Keratinocyte (primary cell): ENCODE results near the gene BTNL3. TPM values are rescaled to one million over a fixed set of nuclear protein-coding genes. Genes with fewer than 3 reads are reported as not detected.
A peak's percentile ranks its signal among the peaks of the same experiment; 100 is the strongest.

Source experiments
- DNase-seq: peaks from one replicate; pipeline ENCODE4 v3.0.0-alpha.2; 2011; ENCODE audit warnings: low read depth, missing footprints, low spot score
- FAIRE-seq: peaks from 2 replicates; lab custom pipeline; 2011; peaks lifted over from hg19 to GRCh38; lab: Jason Lieb, UNC
- H2AFZ ChIP-seq: 2 replicates; pipeline ENCODE4 v1.6.0; 2012; ENCODE audit warnings: low read length, control low read depth, inconsistent platforms; ENCODE audit not compliant: control insufficient read depth
- H3K27ac ChIP-seq: 2 replicates; pipeline ENCODE4 v1.5.1; 2011; ENCODE audit warnings: low read length; ENCODE audit not compliant: control insufficient read depth, insufficient read depth
- H3K27me3 ChIP-seq: 3 replicates; pipeline ENCODE4 v1.6.0; 2011; ENCODE audit warnings: low read length; ENCODE audit not compliant: control insufficient read depth, insufficient read depth; ENCODE audit errors: extremely low read depth
- H3K36me3 ChIP-seq, 2 experiments: 2 replicates in 1 of 2; 3 replicates in 1 of 2; pipeline ENCODE4 v1.5.1; 2011; ENCODE audit warnings: low read length in 2 of 2, mild to moderate bottlenecking in 1 of 2; ENCODE audit not compliant: control insufficient read depth in 2 of 2, insufficient read depth in 2 of 2; ENCODE audit errors: extremely low read depth in 1 of 2
- H3K4me1 ChIP-seq: 3 replicates; pipeline ENCODE4 v1.5.1; 2011; ENCODE audit warnings: low read length; ENCODE audit not compliant: control insufficient read depth, insufficient read depth; ENCODE audit errors: extremely low read depth
- H3K4me2 ChIP-seq: 3 replicates; pipeline ENCODE4 v1.6.0; 2011; ENCODE audit warnings: low read depth, low read length; ENCODE audit not compliant: control insufficient read depth, insufficient read depth; ENCODE audit errors: extremely low read depth
- H3K4me3 ChIP-seq, 3 experiments: fragments of 200-600 bp in 1 of 3; sonication (generic) in 1 of 3; 2 replicates in 2 of 3; 3 replicates in 1 of 3; pipeline ENCODE4 v1.5.1; 2011 to 2016; ENCODE audit warnings: low read length in 3 of 3, mild to moderate bottlenecking in 3 of 3, control low read depth in 2 of 3, inconsistent platforms in 1 of 3, low read depth in 1 of 3, mixed read lengths in 1 of 3, mixed run types in 1 of 3, moderate library complexity in 1 of 3; ENCODE audit not compliant: control insufficient read depth in 2 of 3, insufficient read depth in 2 of 3; ENCODE audit errors: extremely low read depth in 1 of 3
- H3K79me2 ChIP-seq: 2 replicates; pipeline ENCODE4 v1.6.0; 2012; ENCODE audit warnings: low read length; ENCODE audit not compliant: control insufficient read depth, insufficient read depth
- H3K9ac ChIP-seq: 3 replicates; pipeline ENCODE4 v1.6.0; 2011; ENCODE audit warnings: low read length; ENCODE audit not compliant: control insufficient read depth, insufficient read depth; ENCODE audit errors: extremely low read depth
- H3K9me1 ChIP-seq: 3 replicates; pipeline ENCODE4 v1.6.0; 2011; ENCODE audit warnings: low read length; ENCODE audit not compliant: control insufficient read depth, insufficient read depth; ENCODE audit errors: extremely low read depth
- H3K9me3 ChIP-seq: 2 replicates; pipeline ENCODE4 v1.5.1; 2012; ENCODE audit warnings: low read depth, low read length; ENCODE audit not compliant: control insufficient read depth
- H4K20me1 ChIP-seq: 3 replicates; pipeline ENCODE4 v1.6.0; 2011; ENCODE audit warnings: low read length; ENCODE audit not compliant: control insufficient read depth, insufficient read depth; ENCODE audit errors: extremely low read depth
- EZH2 ChIP-seq: IDR thresholded peaks from one replicate; pipeline ENCODE4 v1.6.1; 2012; ENCODE audit warnings: inconsistent platforms, mild to moderate bottlenecking, low read length, moderate library complexity
- dilution Hi-C: fragments of 300-500 bp; cut with MboI; formaldehyde crosslinking; loops from one replicate; pipeline ENCODE4 v1.7.0; 2020; ENCODE audit warnings: low sequenced_read_pairs; ENCODE audit not compliant: extremely low pct_ligation_motif_present
- polyA plus RNA-seq, 5 experiments: library from polyadenylated mRNA; depleted of rRNA in 3 of 5; stranded (reverse) in 3 of 5; stranded (forward) in 1 of 5; unstranded in 1 of 5; fragments of >200 nt; gene quantifications; 1 replicate in 1 of 5; 2 replicates in 3 of 5; 3 replicates in 1 of 5; pipeline versions ENCODE4 v1.2.1 to v1.2.3, GENCODE V29; 2011 to 2012; ENCODE audit warnings: missing spikeins in 2 of 5, low read depth in 1 of 5, low replicate concordance in 1 of 5
- TF ChIP-seq, protein P1 (sequence below), 3 experiments: IDR thresholded peaks in 1 of 3; conservative IDR thresholded peaks in 1 of 3; optimal IDR thresholded peaks in 1 of 3; 2 replicates in 2 of 3; 3 replicates in 1 of 3; pipeline versions ENCODE3 to v1.5.1; 2011; ENCODE audit warnings: low read length in 3 of 3, mild to moderate bottlenecking in 3 of 3, moderate library complexity in 2 of 3, control low read depth in 1 of 3, inconsistent platforms in 1 of 3; ENCODE audit not compliant: insufficient read depth in 2 of 3; ENCODE audit errors: extremely low read depth in 1 of 3

BTNL3 gene
- polyA plus RNA-seq, 1 donor (not counting 4 experiments of a cell fraction or from before 2014, with no cell fraction given): not detected

DNA sequence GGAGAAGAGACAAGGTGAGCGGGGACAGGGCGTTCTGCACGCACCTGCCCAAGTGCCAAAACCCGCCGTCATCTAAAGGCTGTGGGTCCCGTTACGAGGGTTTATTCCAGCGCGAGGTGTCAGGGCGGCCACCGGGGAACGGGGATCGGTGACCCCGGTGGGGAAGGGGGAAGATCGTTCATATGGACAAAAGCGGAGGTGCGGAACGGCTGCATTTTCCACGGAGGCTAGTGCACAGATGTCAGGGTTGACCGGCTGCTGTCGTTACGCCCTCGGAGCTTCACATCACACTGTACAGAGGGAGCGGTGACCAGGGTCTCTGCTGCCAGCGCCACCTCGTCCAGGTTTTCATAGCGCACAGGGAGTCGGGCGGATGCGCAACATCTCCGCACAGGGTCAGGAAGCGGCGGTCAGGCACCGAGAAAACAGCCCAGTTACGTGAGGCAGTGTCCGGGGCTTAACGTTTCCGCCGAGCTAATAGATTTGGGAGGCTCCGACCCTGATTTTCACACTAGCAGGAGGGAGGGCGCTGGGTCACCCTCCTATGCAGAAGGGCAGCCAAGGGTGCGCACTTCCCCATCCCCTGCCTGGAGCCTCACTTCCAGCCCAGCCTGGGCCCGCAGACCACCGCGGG, 65.0 kb downstream of the BTNL3 start:
- DNase-seq (no peak), FAIRE-seq (no peak)
- Histone ChIP-seq H2AFZ (no peak overlapping the region), H3K9me3 (no peaks in the 10 kb centered on the region), H3K9ac (no peak overlapping the region), H3K36me3 (no peaks in the 10 kb centered on the region), H3K4me3 (peak overlapping the region; percentile 15 to 43 (median 42)), H3K27ac (no peak overlapping the region), H3K27me3 (peaks cover 50% of the 10 kb centered on the region), H3K4me1 (peaks cover 4% of the 10 kb centered on the region), H3K4me2 (peak overlapping the region; percentile 46), H4K20me1 (no peaks in the 10 kb centered on the region), H3K9me1 (no peaks in the 10 kb centered on the region), H3K79me2 (no peaks in the 10 kb centered on the region)
- peak; percentile 99 for TF ChIP-seq EZH2
- TF ChIP-seq, protein P1, sequence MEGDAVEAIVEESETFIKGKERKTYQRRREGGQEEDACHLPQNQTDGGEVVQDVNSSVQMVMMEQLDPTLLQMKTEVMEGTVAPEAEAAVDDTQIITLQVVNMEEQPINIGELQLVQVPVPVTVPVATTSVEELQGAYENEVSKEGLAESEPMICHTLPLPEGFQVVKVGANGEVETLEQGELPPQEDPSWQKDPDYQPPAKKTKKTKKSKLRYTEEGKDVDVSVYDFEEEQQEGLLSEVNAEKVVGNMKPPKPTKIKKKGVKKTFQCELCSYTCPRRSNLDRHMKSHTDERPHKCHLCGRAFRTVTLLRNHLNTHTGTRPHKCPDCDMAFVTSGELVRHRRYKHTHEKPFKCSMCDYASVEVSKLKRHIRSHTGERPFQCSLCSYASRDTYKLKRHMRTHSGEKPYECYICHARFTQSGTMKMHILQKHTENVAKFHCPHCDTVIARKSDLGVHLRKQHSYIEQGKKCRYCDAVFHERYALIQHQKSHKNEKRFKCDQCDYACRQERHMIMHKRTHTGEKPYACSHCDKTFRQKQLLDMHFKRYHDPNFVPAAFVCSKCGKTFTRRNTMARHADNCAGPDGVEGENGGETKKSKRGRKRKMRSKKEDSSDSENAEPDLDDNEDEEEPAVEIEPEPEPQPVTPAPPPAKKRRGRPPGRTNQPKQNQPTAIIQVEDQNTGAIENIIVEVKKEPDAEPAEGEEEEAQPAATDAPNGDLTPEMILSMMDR (optimal IDR thresholded peaks at IDR 0.05 in 1 of 3, IDR thresholded peaks at IDR 0.05 in 1 of 3, conservative IDR thresholded peaks at IDR 0.05 in 1 of 3; ENCODE audit: extremely low read depth in 1 of 3, insufficient read depth in 2 of 3, low read length in 3 of 3): no peak
- dilution Hi-C loops: no loop called here

DNA sequence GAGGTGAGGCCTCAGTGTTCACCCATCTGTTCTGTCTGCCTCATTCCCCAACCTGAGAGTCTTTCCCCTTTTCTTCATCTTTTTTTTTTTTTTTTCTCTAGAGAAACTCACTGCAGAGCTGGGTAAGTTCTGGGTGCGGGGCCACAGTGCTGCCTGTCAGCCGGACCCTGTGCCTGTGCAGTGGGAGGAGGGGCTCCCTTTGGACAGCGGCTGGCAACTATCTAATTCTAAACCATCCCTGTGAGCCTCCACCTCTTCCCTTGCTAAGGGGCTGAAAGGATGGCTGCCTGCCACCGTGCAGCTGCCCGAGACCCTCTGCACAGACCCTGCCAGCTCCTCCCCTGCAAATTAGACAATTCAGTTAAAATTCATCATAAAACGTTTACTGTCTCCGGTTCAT, 65.5 kb downstream of the BTNL3 start:
- dilution Hi-C loops: no loop called here

More for the DNA sequence above, 65.5 kb downstream of the BTNL3 start:
- no peak for DNase-seq
- FAIRE-seq: no peak
- TF ChIP-seq, protein P1 (optimal IDR thresholded peaks at IDR 0.05 in 1 of 3, IDR thresholded peaks at IDR 0.05 in 1 of 3, conservative IDR thresholded peaks at IDR 0.05 in 1 of 3; ENCODE audit: extremely low read depth in 1 of 3, insufficient read depth in 2 of 3, low read length in 3 of 3): no peak
- no peak for TF ChIP-seq EZH2
- H3K4me1 ChIP-seq: peaks cover 4% of the 10 kb centered on the region
- H3K36me3 ChIP-seq: no peaks in the 10 kb centered on the region
- H3K9me1 ChIP-seq: no peaks in the 10 kb centered on the region
- no peak overlapping the region for H2AFZ ChIP-seq
- H3K27me3 ChIP-seq: peaks cover 56% of the 10 kb centered on the region
- H3K9ac ChIP-seq: no peak overlapping the region
- no peaks in the 10 kb centered on the region for H4K20me1 ChIP-seq
- H3K79me2 ChIP-seq: no peaks in the 10 kb centered on the region
- no peak overlapping the region for H3K27ac ChIP-seq
- no peak overlapping the region for H3K4me2 ChIP-seq
- H3K4me3 ChIP-seq: no peak overlapping the region
- H3K9me3 ChIP-seq: no peaks in the 10 kb centered on the region
